Caco-2 (cell line): Measurements from ENCODE around the gene STAC3. TPM values are rescaled to one million over a fixed set of nuclear protein-coding genes. Genes with fewer than 3 reads are reported as not detected.

Experiments used
- BruUV-seq: library from RNA; stranded (reverse); fragments of 400-500 nt; replicated peaks from 2 replicates; lab custom pipeline; 2021; lab: Mats Ljungman, UMichigan
- CTCF ChIA-PET: fragments of 300-600 bp; sonication (Branson Sonifier 250); formaldehyde crosslinking; loops from one replicate; lab custom pipeline; 2022; ENCODE audit warnings: antibody characterized with exemption; lab: Charles Lee
- POLR2A ChIA-PET: fragments of 300-600 bp; sonication (Branson Sonifier 250); formaldehyde crosslinking; loops from one replicate; lab custom pipeline; 2022; ENCODE audit warnings: antibody characterized with exemption; lab: Charles Lee
- DNase-seq, 2 experiments: peaks; one replicate each; pipeline versions ENCODE4 v3.0.0 to v3.0.0-alpha.2; 2020 to 2022
- H3K27me3 ChIP-seq: replicated peaks from 2 replicates; pipeline ENCODE4 v1.6.0; 2011; ENCODE audit warnings: low read length; ENCODE audit not compliant: control insufficient read depth, insufficient read depth
- H3K36me3 ChIP-seq: 2 replicates; pipeline ENCODE4 v1.5.1; 2011; ENCODE audit warnings: low read length; ENCODE audit not compliant: control insufficient read depth, insufficient read depth
- H3K4me1 ChIP-seq: fragments of 250-450 bp; sonication (Bioruptor Pico); 2 replicates; pipeline ENCODE4 v1.5.1; 2020; ENCODE audit warnings: mild to moderate bottlenecking
- H3K4me3 ChIP-seq: 2 replicates; pipeline ENCODE4 v1.5.1; 2011; ENCODE audit warnings: low read depth, mild to moderate bottlenecking, control low read depth, low read length
- H3K9me3 ChIP-seq: fragments of 250-450 bp; sonication (Bioruptor Pico); 2 replicates; pipeline ENCODE4 v1.5.1; 2020; ENCODE audit warnings: mild to moderate bottlenecking, moderate library complexity
- H3K27ac Mint-ChIP-seq: one replicate; pipeline ENCODE4 v1.8.0; 2022; ENCODE audit warnings: mixed read lengths; ENCODE audit not compliant: unreplicated experiment
- H3K27me3 Mint-ChIP-seq: one replicate; pipeline ENCODE4 v1.8.0; 2022; ENCODE audit warnings: mixed read lengths; ENCODE audit not compliant: insufficient read depth, unreplicated experiment
- H3K36me3 Mint-ChIP-seq: one replicate; pipeline ENCODE4 v1.8.0; 2022; ENCODE audit warnings: mild to moderate bottlenecking, mixed read lengths; ENCODE audit not compliant: insufficient read depth, unreplicated experiment
- H3K4me1 Mint-ChIP-seq: one replicate; pipeline ENCODE4 v1.8.0; 2022; ENCODE audit warnings: low read depth, mixed read lengths; ENCODE audit not compliant: unreplicated experiment
- H3K4me3 Mint-ChIP-seq: one replicate; pipeline ENCODE4 v1.8.0; 2022; ENCODE audit warnings: mild to moderate bottlenecking, moderate library complexity, mixed read lengths; ENCODE audit not compliant: unreplicated experiment
- H3K9me3 Mint-ChIP-seq: one replicate; pipeline ENCODE4 v1.8.0; 2022; ENCODE audit warnings: mixed read lengths; ENCODE audit not compliant: unreplicated experiment
- CTCF ChIP-seq, 2 experiments: fragments of 200-600 bp in 1 of 2; IDR thresholded peaks; 1 replicate in 1 of 2; 2 replicates in 1 of 2; pipeline versions ENCODE4 v1.5.1 to v1.8.0; 2011 to 2022; ENCODE audit warnings: antibody characterized with exemption in 1 of 2, control low read depth in 1 of 2, inconsistent platforms in 1 of 2, low read depth in 1 of 2, low read length in 1 of 2, mild to moderate bottlenecking in 1 of 2, moderate library complexity in 1 of 2; ENCODE audit not compliant: insufficient read depth in 1 of 2, severe bottlenecking in 1 of 2, unreplicated experiment in 1 of 2
- intact Hi-C: fragments of 100-400 bp; cut with micrococcal nuclease; formaldehyde crosslinking; loops from one replicate; pipeline ENCODE4 v1.10.0; 2022; ENCODE audit not compliant: unreplicated experiment
- total RNA-seq: library from RNA; stranded (reverse); gene quantifications from 2 replicates; pipeline ENCODE4 v1.2.3, GENCODE V29; 2022

Gene STAC3
- total RNA-seq, 1 experiment from 2014 or later: 0.70 TPM

- POLR2A ChIA-PET: no interaction called here
- BruUV-seq: no TSS peak
- Histone ChIP-seq H3K4me3 (no peak overlapping the region), H3K27me3 (no peaks in the 10 kb centered on the region), H3K4me1 (no peaks in the 10 kb centered on the region), H3K9me3 (no peaks in the 10 kb centered on the region), H3K36me3 (no peaks in the 10 kb centered on the region)
- Mint-ChIP-seq H3K4me3 (no peak overlapping the region), H3K9me3 (no peaks in the 10 kb centered on the region), H3K36me3 (peaks cover 24% of the 10 kb centered on the region), H3K4me1 (peaks cover 8% of the 10 kb centered on the region), H3K27ac (no peak overlapping the region), H3K27me3 (peaks cover 6% of the 10 kb centered on the region)
- intact Hi-C loops: no loop called here
- CTCF ChIA-PET: no interaction called here
- no peak for TF ChIP-seq CTCF (IDR thresholded peaks at IDR 0.05; ENCODE audit: insufficient read depth in 1 of 2, low read depth in 1 of 2, low read length in 1 of 2, severe bottlenecking in 1 of 2, unreplicated experiment in 1 of 2)
- no peak for DNase-seq
Measured at GRCh38 chr12:57224973-57225679, 25.9 kb downstream of the STAC3 start.

GRCh38 chr12:57224278-57224972, 26.6 kb downstream of the STAC3 start:
- Histone ChIP-seq H3K36me3 (no peaks in the 10 kb centered on the region), H3K9me3 (no peaks in the 10 kb centered on the region), H3K4me1 (no peaks in the 10 kb centered on the region), H3K4me3 (no peak overlapping the region), H3K27me3 (no peaks in the 10 kb centered on the region)
- ChIA-PET CTCF (interaction anchor here (0.6 to 1.2 kb wide), 3 partner anchors 16 to 70 kb away, joined by 3 to 4 read pairs (median 3); no protein-coding TSS in a partner anchor), POLR2A (no interaction called here)
- intact Hi-C loops: no loop called here
- no peak for TF ChIP-seq CTCF (IDR thresholded peaks at IDR 0.05; ENCODE audit: insufficient read depth in 1 of 2, low read depth in 1 of 2, low read length in 1 of 2, severe bottlenecking in 1 of 2, unreplicated experiment in 1 of 2)
- Mint-ChIP-seq H3K36me3 (peaks cover 17% of the 10 kb centered on the region), H3K4me3 (no peak overlapping the region), H3K4me1 (peaks cover 13% of the 10 kb centered on the region), H3K27ac (no peak overlapping the region), H3K27me3 (peaks cover 10% of the 10 kb centered on the region), H3K9me3 (no peaks in the 10 kb centered on the region)
- BruUV-seq: no TSS peak
- DNase-seq: no peak
